ENCODE data around the gene PDE4D. TPM values are rescaled to one million over a fixed set of nuclear protein-coding genes. Genes with fewer than 3 reads are reported as not detected.

PDE4D gene
- total RNA-seq, 1 experiment from 2014 or later: 3.3 TPM

DNA sequence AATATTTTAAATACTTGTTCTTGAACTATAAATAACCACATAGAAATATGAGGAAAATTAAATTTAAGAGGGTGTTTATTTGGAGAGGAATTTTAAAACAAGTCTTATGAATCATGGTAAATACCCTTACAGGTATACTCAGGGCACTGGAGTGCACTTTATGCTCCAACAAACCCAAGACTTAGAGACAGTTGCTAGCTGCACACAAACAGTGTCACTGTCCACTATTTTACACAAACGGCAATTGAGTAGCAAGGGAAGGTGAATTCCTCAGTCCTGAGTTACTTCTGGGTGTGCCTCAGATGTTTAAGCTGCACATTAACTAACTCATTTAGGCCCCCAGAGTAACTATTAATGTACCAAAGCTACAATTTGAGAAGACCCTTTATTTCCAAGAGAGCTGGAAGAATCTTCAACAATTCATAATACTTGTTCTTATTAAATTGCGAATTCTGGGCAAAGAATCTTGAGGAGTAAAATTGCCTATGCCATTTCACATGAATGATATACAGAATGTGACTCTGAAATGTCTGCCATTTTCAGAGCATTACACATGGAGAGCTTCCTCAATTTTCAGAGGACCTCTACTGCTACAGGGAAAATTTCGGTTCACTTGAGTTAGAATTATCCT, 371.2 kb downstream of the PDE4D start:
- H3K9me3 Mint-ChIP-seq: peaks cover 32% of the 10 kb centered on the region
- TF ChIP-seq, protein P1, sequence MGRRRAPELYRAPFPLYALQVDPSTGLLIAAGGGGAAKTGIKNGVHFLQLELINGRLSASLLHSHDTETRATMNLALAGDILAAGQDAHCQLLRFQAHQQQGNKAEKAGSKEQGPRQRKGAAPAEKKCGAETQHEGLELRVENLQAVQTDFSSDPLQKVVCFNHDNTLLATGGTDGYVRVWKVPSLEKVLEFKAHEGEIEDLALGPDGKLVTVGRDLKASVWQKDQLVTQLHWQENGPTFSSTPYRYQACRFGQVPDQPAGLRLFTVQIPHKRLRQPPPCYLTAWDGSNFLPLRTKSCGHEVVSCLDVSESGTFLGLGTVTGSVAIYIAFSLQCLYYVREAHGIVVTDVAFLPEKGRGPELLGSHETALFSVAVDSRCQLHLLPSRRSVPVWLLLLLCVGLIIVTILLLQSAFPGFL (CRISPR knock-in tag; IDR thresholded peaks at IDR 0.05; ENCODE audit: borderline replicate concordance): no peak
- TF ChIP-seq TEAD1 (CRISPR knock-in tag; IDR thresholded peaks at IDR 0.05) (no peak), JUN (CRISPR knock-in tag; IDR thresholded peaks at IDR 0.05) (no peak), ZNF219 (CRISPR knock-in tag; IDR thresholded peaks at IDR 0.05; ENCODE audit: borderline replicate concordance) (no peak), TCF7 (CRISPR knock-in tag; IDR thresholded peaks at IDR 0.05; ENCODE audit: low read depth) (no peak)
- TF ChIP-seq, protein P2, sequence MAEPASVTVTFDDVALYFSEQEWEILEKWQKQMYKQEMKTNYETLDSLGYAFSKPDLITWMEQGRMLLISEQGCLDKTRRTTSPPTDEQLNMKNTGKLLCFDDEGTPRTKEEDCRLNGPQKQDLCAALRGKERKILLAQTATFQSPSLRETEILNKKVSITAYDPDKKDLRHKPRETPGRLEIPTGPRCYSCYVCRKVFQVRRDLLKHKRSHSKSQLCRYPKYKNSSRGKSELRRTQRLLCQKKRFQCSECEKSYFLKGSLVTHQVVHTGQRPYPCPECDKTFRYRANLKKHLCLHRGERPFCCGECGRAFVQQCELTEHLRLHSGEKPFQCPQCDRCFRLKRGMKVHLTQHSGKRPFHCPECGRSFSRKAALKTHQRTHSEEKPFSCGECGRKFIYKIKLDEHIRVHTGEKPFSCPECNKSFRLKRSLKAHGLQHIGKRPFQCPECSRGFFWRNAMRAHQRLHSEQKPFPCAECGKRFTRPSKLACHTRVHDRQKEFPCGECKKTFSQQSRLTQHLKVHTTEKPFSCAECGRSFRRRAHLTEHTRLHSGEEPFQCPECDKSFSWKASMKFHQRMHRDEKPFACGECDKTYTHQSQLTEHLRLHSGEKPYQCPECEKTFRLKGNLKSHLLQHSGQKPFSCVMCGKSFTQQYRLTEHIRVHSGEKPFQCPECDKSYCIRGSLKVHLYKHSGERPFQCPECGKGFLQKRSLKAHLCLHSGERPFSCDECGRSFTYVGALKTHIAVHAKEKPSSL (CRISPR knock-in tag; conservative IDR thresholded peaks at IDR 0.05): no peak
- ChIA-PET CTCF (interaction anchor here (0.8 kb wide), 1 partner anchor 25 kb away, joined by 3 read pairs; no protein-coding TSS in a partner anchor), POLR2A (no interaction called here)
- no peak overlapping the region for H3K27ac Mint-ChIP-seq
- H3K4me3 Mint-ChIP-seq: no peak overlapping the region
- no peak for ATAC-seq
- no peaks in the 10 kb centered on the region for H3K27me3 Mint-ChIP-seq (ENCODE audit: low read depth)
- DNase-seq (ENCODE audit: low spot score): no peak
- H3K36me3 Mint-ChIP-seq: peaks cover 34% of the 10 kb centered on the region
- 0 out of 2 replicates have a peak, but pooled peaks cover 3% of the 10 kb centered on the region for H3K4me1 Mint-ChIP-seq

DNA sequence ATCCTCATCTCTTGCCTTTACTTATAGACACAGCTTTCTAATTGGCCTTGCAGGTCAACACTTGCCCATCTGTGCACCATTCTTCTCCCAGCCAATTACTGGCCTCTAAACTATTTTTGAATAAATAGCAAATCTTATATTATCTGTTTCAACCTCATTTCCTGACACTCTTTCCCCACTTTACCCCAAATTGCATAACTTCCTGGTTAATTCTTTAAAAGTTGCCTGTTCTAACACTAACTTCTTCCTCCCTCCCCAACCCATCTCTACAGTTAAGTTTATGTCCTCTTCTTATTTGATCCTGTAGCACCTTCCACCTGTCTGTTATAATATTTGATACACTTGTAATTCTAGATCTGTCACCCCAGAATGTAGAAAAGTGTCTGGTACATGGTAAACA, 372.1 kb downstream of the PDE4D start:
- TF ChIP-seq TEAD1 (CRISPR knock-in tag; IDR thresholded peaks at IDR 0.05) (no peak), NFE2L1 (CRISPR knock-in tag; IDR thresholded peaks at IDR 0.05) (no peak)
- TF ChIP-seq, protein P3, sequence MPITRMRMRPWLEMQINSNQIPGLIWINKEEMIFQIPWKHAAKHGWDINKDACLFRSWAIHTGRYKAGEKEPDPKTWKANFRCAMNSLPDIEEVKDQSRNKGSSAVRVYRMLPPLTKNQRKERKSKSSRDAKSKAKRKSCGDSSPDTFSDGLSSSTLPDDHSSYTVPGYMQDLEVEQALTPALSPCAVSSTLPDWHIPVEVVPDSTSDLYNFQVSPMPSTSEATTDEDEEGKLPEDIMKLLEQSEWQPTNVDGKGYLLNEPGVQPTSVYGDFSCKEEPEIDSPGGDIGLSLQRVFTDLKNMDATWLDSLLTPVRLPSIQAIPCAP (CRISPR knock-in tag; IDR thresholded peaks at IDR 0.05): no peak
- Mint-ChIP-seq H3K4me3 (no peak overlapping the region), H3K4me1 (0 out of 2 replicates have a peak, but pooled peaks cover 3% of the 10 kb centered on the region), H3K27ac (no peak overlapping the region), H3K9me3 (peaks cover 32% of the 10 kb centered on the region), H3K36me3 (peaks cover 34% of the 10 kb centered on the region), H3K27me3 (ENCODE audit: low read depth) (no peaks in the 10 kb centered on the region)
- DNase-seq (ENCODE audit: low spot score): no peak
- ChIA-PET CTCF (no interaction called here), POLR2A (no interaction called here)
- no peak for ATAC-seq

DNA sequence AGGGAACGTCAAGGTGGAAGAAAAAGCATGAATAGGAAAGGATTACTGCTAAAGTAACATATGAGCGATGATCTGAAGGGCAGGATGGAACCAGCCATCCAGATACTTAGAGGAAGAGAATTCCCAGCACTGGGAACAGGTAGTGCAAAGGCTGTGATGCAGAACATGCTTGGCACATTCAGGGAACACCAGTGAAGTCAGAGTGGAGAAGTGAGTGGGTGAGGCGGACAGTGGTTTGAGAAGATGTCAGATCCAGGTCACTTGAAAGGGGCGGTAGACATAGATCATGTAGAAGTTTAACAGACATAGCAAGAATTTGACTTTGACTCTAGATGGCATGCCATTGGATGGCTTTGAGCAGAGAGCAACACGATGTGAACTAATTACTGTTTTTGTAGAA, 374.2 kb downstream of the PDE4D start:
- ChIA-PET CTCF (no interaction called here), POLR2A (no interaction called here)
- Mint-ChIP-seq H3K4me3 (no peak overlapping the region), H3K27ac (no peak overlapping the region), H3K9me3 (peaks cover 18% of the 10 kb centered on the region), H3K36me3 (peaks cover 17% of the 10 kb centered on the region), H3K27me3 (ENCODE audit: low read depth) (no peaks in the 10 kb centered on the region), H3K4me1 (peaks cover 2% of the 10 kb centered on the region; the same call in 1 of the 2 replicates)
- no peak for ATAC-seq
- DNase-seq (ENCODE audit: low spot score): no peak
- TF ChIP-seq, protein P4, sequence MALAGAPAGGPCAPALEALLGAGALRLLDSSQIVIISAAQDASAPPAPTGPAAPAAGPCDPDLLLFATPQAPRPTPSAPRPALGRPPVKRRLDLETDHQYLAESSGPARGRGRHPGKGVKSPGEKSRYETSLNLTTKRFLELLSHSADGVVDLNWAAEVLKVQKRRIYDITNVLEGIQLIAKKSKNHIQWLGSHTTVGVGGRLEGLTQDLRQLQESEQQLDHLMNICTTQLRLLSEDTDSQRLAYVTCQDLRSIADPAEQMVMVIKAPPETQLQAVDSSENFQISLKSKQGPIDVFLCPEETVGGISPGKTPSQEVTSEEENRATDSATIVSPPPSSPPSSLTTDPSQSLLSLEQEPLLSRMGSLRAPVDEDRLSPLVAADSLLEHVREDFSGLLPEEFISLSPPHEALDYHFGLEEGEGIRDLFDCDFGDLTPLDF (CRISPR knock-in tag; IDR thresholded peaks at IDR 0.05): no peak
- TF ChIP-seq, protein P5, sequence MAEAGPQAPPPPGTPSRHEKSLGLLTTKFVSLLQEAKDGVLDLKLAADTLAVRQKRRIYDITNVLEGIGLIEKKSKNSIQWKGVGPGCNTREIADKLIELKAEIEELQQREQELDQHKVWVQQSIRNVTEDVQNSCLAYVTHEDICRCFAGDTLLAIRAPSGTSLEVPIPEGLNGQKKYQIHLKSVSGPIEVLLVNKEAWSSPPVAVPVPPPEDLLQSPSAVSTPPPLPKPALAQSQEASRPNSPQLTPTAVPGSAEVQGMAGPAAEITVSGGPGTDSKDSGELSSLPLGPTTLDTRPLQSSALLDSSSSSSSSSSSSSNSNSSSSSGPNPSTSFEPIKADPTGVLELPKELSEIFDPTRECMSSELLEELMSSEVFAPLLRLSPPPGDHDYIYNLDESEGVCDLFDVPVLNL (CRISPR knock-in tag; IDR thresholded peaks at IDR 0.05; ENCODE audit: borderline replicate concordance, low read depth): no peak
- TF ChIP-seq SP1 (CRISPR knock-in tag; conservative IDR thresholded peaks at IDR 0.05): no peak
- no peak for TF ChIP-seq NFATC4 (CRISPR knock-in tag; IDR thresholded peaks at IDR 0.05)
- no peak for TF ChIP-seq OVOL2 (CRISPR knock-in tag; IDR thresholded peaks at IDR 0.05; ENCODE audit: borderline replicate concordance)
- TF ChIP-seq JUN (CRISPR knock-in tag; IDR thresholded peaks at IDR 0.05): no peak
- no peak for TF ChIP-seq CREM (CRISPR knock-in tag; IDR thresholded peaks at IDR 0.05)
- TF ChIP-seq ZNF121 (CRISPR knock-in tag; IDR thresholded peaks at IDR 0.05): no peak
- TF ChIP-seq ZNF416 (CRISPR knock-in tag; IDR thresholded peaks at IDR 0.05): no peak
- TF ChIP-seq ZNF671 (CRISPR knock-in tag; IDR thresholded peaks at IDR 0.05): no peak
- TF ChIP-seq, protein P6, sequence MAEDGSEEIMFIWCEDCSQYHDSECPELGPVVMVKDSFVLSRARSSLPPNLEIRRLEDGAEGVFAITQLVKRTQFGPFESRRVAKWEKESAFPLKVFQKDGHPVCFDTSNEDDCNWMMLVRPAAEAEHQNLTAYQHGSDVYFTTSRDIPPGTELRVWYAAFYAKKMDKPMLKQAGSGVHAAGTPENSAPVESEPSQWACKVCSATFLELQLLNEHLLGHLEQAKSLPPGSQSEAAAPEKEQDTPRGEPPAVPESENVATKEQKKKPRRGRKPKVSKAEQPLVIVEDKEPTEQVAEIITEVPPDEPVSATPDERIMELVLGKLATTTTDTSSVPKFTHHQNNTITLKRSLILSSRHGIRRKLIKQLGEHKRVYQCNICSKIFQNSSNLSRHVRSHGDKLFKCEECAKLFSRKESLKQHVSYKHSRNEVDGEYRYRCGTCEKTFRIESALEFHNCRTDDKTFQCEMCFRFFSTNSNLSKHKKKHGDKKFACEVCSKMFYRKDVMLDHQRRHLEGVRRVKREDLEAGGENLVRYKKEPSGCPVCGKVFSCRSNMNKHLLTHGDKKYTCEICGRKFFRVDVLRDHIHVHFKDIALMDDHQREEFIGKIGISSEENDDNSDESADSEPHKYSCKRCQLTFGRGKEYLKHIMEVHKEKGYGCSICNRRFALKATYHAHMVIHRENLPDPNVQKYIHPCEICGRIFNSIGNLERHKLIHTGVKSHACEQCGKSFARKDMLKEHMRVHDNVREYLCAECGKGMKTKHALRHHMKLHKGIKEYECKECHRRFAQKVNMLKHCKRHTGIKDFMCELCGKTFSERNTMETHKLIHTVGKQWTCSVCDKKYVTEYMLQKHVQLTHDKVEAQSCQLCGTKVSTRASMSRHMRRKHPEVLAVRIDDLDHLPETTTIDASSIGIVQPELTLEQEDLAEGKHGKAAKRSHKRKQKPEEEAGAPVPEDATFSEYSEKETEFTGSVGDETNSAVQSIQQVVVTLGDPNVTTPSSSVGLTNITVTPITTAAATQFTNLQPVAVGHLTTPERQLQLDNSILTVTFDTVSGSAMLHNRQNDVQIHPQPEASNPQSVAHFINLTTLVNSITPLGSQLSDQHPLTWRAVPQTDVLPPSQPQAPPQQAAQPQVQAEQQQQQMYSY (CRISPR knock-in tag; IDR thresholded peaks at IDR 0.05): no peak
- no peak for TF ChIP-seq ZBTB21 (CRISPR knock-in tag; IDR thresholded peaks at IDR 0.05; ENCODE audit: borderline replicate concordance)
- TF ChIP-seq ZNF232 (CRISPR knock-in tag; IDR thresholded peaks at IDR 0.05): no peak
- TF ChIP-seq ATF1 (CRISPR knock-in tag; IDR thresholded peaks at IDR 0.05): no peak
- TF ChIP-seq GRHL2 (CRISPR knock-in tag; IDR thresholded peaks at IDR 0.05; ENCODE audit: insufficient replicate concordance, severe bottlenecking): no peak
